T-helper 9 cell (primary cell): ENCODE measurements around the gene BRD2.

Experiments used
- DNase-seq: peaks from one replicate; pipeline ENCODE4 v3.0.0-alpha.2; 2020

BRD2 gene

DNA sequence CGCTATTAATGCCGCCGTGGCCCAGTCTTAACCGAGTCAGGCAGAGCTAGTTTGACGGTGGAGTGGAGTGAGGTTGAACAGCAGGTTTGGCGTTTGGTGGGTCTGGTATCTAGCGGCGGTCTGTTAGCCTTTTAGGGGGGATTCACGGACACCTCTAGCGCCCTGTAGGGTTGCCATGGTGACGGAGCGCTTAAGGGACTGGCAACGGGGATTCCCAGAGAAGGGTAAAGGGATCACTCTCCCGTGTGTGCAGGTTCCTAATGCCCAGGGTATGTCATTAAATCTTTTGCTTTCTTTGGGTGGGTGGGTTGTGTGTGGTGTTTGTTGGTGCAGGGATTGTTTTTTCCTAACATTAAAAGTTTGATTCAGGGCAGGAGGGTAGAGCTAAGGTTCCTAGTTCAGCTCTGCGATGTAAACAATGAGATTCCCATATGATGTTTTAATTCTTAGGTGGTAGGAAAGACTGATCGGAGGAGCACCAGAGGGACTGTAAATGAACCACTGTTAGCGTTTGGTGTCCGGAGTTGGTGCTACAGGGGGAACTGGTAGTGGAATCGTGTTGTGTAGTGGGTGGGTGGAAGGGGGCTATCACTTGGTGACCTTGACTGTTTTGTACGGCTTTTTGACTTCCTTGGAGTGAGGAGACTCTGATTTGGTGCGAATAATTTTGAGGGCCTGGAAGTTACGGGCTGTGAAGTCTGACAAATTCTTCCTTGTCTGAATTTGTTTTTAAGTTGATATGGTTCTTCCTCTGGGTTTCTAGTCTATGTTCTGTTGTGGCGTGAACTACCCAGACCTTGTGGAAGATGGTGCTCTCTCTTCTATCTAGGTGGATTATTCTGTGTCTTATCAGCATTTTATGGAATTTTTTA is 5.0 kb downstream of the BRD2 start:
- DNase-seq: peak; percentile 59

DNA sequence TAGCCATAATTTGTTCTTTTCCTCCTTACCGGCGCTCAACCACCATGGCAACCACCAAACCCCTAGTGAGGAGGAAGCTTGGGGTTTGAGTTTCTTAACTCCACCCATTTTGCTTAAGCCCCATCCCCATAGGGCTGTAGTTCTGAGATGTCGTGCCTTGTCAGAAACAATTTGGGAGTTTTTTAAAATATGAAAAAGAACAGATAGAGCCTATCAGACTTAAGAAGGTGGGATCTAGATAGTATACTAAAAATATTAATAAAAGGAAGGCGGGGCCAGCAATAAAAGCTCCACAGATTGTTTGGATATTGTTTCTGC is 5.6 kb downstream of the BRD2 start:
- DNase-seq: no peak

DNA sequence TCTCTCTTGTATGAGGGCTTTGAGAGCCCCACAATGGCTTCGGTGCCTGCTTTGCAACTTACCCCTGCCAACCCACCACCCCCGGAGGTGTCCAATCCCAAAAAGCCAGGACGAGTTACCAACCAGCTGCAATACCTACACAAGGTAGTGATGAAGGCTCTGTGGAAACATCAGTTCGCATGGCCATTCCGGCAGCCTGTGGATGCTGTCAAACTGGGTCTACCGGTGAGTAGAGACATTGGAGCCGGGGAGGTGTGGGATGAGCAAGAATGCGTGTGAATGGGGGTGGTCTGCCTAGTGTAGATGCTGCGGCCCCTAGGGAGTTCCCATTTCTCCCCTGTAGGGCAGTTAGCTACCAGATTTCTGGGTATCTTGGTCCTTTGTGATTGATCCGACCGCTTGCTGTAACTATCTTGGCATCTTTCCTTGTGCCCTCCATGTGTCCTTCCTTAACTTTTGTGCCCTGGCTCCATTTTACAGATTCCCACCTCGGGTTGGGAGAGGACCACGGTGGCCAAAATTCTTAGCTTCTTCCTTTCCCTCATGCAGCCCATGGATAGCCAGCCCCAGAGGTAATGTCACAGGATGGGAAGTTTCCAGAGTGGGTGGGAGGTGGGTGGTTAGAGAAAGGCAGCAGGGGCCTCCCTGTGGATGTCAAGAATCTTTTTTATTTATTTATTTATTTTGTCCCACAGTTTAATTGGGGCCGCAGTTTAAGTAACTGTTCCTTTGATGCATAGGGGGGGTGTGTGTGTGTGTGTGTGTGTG is 6.3 kb downstream of the BRD2 start:
- DNase-seq: no peak

DNA sequence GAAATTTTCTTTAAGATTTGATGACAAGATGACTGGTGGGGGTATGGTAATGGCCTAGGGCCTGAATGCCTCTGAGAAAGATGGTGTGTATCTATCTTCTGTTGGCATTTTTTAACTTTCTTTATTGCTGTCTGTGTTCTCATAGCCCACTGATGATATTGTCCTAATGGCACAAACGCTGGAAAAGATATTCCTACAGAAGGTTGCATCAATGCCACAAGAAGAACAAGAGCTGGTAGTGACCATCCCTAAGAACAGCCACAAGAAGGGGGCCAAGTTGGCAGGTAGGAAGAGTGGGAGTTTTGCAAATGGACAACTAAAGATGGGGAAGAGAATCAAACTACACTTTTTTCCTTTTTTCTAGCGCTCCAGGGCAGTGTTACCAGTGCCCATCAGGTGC is 7.5 kb downstream of the BRD2 start:
- no peak for DNase-seq

DNA sequence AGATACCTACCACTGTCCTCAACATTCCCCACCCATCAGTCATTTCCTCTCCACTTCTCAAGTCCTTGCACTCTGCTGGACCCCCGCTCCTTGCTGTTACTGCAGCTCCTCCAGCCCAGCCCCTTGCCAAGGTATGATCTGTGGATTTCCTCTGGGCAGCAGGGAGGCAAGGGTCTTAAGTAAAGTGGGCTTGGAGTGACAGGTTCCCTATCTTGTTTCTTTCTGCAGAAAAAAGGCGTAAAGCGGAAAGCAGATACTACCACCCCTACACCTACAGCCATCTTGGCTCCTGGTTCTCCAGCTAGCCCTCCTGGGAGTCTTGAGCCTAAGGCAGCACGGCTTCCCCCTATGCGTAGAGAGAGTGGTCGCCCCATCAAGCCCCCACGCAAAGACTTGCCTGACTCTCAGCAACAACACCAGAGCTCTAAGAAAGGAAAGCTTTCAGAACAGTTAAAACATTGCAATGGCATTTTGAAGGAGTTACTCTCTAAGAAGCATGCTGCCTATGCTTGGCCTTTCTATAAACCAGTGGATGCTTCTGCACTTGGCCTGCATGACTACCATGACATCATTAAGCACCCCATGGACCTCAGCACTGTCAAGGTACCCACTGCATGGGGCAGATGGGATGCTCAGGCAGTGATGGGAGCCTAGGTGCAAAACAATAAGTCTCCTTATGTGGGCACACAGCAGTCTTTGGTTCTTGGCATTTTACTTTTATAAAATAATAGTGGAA is 8.1 kb downstream of the BRD2 start:
- DNase-seq: no peak

DNA sequence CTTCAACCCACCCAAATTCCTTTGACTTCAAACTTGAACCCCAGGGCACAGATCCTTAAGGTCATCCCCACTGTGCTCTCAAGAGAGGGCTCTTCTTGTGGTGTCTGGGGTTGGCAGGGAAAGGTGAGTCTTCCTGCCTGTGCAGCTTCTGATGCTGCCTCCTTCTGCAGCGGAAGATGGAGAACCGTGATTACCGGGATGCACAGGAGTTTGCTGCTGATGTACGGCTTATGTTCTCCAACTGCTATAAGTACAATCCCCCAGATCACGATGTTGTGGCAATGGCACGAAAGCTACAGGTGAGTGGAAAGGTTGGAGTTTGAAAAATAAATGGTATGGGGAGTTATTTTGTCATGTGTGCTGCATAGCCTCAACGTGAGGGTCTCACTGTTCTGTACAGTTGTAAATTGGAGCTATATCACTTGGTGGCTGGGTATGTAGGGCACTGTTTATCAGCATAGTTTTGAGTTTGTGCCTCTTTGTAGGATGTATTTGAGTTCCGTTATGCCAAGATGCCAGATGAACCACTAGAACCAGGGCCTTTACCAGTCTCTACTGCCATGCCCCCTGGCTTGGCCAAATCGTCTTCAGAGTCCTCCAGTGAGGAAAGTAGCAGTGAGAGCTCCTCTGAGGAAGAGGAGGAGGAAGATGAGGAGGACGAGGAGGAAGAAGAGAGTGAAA is 9.0 kb downstream of the BRD2 start:
- no peak for DNase-seq

DNA sequence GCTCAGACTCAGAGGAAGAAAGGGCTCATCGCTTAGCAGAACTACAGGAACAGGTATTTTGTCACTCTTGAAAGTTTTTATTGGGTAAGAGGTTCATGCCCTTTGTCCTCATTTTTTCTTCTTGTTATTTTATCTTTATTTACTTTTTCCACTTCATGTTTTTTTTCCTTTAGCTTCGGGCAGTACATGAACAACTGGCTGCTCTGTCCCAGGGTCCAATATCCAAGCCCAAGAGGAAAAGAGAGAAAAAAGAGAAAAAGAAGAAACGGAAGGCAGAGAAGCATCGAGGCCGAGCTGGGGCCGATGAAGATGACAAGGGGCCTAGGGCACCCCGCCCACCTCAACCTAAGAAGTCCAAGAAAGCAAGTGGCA is 9.5 kb downstream of the BRD2 start:
- DNase-seq: no peak

DNA sequence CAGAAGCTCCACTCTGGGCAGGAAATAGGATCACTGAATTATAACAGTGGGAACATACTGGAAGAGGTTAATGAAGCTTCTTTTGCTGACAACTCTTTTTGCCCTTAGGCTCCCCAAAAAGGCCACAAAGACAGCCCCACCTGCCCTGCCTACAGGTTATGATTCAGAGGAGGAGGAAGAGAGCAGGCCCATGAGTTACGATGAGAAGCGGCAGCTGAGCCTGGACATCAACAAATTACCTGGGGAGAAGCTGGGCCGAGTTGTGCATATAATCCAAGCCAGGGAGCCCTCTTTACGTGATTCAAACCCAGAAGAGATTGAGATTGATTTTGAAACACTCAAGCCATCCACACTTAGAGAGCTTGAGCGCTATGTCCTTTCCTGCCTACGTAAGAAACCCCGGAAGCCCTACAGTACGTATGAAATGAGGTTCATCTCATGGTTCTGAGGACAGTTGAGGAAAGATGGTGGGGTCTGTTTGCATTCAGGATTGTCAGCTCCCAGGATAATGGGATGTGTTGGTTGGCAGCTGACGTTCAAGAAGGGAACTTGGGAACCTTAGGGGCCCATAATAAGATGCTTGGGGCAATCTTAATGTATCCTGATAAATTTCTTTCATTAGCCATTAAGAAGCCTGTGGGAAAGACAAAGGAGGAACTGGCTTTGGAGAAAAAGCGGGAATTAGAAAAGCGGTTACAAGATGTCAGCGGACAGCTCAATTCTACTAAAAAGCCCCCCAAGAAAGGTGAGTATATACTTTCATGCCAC is 11.5 kb downstream of the BRD2 start:
- DNase-seq: no peak

DNA sequence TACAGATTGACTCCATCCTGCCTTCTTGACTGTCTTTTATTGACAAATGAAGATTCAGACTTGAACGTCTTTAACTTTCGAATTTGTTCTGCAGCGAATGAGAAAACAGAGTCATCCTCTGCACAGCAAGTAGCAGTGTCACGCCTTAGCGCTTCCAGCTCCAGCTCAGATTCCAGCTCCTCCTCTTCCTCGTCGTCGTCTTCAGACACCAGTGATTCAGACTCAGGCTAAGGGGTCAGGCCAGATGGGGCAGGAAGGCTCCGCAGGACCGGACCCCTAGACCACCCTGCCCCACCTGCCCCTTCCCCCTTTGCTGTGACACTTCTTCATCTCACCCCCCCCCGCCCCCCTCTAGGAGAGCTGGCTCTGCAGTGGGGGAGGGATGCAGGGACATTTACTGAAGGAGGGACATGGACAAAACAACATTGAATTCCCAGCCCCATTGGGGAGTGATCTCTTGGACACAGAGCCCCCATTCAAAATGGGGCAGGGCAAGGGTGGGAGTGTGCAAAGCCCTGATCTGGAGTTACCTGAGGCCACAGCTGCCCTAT is 12.2 kb downstream of the BRD2 start:
- DNase-seq: no peak

DNA sequence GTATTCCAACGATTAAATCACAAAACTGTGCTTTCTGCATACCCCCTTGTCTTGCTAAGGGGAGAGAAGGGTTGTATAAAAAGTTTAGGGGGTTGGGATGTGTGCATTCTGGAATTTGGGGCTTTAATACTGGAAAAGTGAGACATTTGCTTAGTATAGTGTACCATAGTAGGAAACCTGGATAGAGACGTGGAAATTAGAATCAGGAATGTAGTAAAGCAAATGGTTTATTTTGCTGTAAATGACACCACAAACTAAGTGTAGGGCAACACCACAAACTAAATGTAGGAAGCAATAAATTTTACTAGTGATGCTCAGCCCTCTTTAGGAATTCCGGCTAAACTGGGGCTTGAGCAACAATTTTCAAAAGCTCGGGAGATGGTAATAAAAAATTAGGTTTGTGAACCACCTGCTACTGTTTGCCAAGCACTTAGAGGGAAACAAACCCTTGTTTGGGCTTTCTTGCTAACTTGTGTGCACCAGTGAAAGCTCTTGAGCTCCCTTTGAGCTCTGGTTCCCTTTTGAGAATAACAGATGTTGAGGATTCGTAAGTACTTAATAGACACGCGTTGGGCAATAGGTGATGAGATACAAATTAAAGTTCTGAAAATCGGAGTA is 13.8 kb downstream of the BRD2 start:
- no peak for DNase-seq

DNA sequence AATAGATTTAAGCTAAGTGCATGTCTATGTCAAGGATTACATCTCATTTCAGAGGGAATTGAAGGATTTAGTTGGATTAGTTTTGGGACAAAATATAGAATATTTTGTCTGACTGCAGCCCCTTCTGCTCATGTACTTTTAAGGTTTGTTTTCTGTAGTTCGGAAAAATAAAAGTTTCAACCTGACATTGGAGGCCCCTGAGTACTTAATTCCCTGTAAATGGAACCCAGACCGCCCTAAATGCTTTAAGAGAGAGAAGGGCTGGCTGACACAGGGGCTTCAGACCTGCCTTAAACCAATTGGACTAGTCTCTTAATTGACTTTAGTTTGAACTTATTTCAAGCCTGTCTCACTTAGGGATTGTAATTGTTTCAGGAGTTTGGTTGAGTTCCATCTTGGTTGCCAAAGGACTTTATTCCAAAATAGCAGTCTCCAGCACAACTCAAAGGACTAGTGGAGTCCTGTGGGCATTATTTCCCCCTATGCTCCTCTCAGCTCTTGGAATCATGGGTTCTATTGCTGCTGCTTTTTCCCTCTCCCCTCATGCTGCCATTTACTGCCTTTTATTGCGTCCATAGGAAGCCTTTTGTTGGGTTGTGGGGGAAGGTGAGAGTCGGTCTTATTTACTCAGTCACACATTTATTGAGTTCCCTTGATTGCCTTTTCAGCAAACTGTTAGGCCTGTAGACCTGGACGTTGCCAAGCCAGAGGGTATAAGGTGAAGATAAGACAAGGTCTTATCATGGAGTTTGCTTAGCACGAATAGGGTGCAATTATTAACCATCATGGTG is 14.5 kb downstream of the BRD2 start:
- no peak for DNase-seq

DNA sequence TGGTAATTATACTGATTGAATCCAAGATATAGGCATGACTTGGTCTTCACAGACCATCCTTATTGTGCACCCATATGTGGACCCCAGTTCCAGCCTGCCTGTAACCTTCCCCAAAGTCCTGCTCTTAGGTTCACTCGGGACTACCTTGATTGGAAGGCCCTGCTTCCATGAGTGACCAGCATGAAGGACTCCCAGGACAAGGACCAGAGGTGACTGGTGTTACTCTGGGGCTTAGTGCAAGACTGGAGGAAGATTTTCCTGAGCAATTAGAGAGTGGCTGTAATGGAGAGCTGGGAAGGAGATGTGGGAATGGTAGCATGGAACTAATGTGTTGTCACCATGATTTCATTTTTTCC is 15.1 kb downstream of the BRD2 start:
- no peak for DNase-seq

DNA sequence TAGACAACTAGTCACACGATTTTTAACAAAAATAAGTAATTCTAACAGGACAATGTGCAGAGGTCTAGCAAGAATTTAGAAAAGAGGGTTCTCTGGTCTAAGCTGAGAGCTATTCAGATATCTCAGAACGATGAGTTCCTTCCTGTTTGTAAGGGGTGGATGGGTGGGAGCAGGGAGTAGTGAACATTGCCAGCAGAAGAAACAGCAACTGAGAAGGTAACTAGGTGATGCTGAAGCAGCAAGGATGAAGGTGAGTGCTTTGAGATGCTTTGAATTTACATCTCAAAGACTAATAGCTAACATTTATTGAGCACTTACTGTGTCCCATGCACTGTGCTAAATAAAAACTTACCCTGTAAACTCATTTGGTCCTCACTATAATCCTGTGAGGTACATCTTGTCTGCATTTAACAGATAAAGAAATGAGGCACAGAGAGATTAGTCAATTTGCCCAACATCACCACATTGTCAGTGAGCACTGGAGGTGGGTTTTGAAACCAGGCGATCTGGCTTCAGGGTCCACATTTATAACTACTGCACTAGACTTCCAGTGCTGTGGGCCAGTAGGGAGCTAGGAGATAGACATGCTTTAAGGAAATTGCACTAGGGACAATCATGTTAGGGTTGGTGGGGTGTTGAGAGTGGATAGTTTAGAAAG is 15.7 kb downstream of the BRD2 start:
- no peak for DNase-seq

DNA sequence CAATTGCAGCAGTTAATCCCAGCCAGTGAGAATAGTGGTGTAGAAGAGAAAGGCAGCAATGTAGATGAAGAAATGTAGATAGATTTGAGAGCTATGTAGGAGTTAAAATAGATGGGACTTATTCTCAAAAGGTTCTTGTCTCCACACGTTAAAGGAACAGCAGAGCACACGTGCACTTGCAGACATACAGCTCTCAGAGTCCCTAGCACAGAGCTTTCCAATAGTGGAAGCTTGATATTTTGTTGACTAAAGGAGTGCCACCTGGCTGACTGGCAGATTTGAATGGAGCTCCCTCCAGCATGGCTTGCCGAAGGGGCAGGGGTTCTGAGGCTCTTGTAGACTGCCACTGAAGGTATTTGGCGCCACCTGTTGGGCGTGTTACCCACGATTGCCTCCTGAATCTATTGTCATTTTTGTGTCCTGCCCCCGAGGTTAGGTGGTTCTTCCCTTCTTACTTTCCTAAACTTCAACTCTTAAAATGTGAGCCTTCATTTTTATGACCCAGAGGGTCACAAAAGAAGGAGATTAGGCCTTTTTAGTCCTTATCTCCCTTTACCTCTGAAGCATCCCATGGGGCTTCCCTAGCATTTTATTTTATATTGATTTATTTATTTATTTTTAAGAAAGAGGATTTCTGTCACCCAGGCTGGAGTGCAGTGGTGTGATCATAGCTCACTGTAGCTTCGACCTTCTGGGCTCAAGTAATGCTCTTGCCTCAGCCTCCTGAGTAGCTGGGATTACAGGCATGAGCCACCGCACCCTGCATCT is 16.4 kb downstream of the BRD2 start:
- peak; percentile 93 for DNase-seq

DNA sequence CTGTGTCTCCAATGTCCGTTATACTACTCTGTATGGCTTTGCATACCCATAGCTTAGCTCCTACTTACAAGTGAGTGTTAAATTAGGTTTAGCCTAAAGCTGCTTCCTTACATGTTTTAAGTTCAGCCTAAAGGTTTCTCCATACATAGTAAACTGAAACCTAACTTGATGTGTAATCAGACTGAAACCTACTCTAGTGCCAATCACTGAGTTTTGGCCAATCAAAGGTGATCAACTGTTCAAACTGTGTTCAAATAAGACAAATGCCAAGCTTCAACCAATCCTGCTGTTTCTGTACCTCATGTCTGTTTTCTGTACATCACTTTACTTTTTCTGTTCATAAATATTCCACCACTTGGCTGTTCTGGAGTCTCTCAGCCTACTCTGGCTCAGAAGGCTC is 21.0 kb downstream of the BRD2 start:
- DNase-seq: no peak

DNA sequence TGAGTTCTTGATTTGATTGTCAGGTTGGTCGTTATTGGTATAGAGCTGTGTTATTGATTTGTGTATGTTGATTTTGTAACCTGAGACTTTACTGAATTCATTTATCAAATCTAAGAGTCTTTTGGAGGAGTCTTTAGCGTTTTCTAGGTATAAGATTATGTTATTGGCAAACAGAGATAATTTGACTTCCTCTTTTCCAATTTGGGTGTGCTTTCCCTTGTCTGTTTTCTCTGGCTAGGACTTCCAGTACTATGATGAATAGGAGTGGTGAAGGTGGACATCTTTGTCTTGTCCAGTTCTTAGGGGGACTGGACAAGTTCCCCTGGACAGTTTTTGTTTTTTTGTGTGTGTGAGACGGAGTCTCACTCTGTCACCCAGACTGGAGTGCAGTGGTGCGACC is 23.6 kb downstream of the BRD2 start:
- no peak for DNase-seq

DNA sequence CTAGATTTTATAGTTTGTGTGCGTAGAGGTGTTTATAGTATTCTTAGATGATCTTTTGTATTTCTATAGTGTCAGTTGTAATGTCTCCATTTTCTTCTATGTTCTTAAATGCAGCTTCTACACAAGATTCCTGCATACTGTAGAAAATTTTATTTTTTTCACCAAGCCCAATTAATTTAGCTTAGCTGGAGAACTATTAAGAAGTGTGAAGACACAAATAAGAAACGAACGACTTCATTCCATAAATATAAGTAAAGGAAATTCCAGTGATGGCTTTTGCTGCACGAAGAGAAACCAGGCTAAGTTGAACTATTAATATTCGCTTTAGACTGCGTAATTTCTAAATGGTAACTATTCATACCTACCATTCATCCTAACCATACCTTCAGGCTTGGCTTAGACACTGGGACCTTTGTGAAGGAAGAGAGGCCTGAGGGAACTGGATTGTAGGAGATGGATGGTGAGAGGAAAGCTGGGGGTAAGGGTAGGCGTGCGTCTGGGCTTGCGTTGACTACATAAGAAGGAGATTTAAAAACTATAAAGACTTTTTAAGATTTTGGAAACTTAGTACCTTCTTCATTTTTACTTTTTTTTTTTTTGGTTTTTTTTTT is 25.1 kb downstream of the BRD2 start:
- DNase-seq: no peak

DNA sequence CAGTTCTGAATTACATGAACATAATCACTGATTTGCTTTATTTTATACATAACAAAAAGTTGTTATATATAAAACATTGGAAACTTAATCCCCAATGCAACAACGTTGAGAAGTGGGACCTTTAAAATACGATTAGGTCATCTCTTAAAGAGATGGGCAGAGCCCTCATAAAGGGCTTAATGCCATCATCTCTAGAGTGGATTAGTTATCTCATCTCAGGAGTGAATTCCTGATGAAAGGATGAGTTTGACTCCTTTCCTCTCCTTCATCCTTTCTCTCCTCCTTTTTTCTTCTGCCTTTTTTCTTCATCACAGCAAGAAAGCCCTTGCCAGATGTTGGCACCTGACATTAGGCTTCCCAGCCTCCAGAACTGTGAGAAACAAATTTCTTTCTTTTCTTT is 27.1 kb downstream of the BRD2 start:
- no peak for DNase-seq

DNA sequence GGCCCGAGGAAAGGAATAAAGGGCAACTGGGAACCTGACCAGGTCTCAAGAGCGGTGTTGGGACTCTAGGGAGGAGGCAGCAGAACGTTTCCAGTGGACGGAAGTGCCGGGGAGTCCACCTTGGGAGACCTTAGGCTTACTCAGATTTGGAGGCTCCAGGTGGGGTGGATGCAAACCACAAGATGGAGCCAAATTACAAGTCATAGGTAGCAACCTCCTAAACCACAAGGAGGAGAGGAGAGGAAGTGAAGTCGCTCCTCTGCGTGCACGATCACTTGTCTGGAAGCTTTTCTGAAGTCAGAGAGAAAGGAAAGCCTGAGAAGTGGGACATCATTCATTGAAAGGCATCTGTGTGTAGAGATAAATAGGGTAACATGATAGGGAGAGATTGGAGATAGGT is 31.7 kb downstream of the BRD2 start:
- DNase-seq: no peak
